ENCODE results near the gene WDR36.

- TF ChIP-seq IKZF1 (conservative IDR thresholded peaks at IDR 0.05) (no peak), CTCF (IDR thresholded peaks at IDR 0.05 in 2 of 3, conservative IDR thresholded peaks at IDR 0.05 in 1 of 3; ENCODE audit: control insufficient read depth in 2 of 3, extremely low read depth in 1 of 3, insufficient read depth in 1 of 3, low read depth in 3 of 3, low read length in 3 of 3) (no peak), MXI1 (IDR thresholded peaks at IDR 0.05; ENCODE audit: low read depth, low read length) (no peak), ESRRA (IDR thresholded peaks at IDR 0.05; ENCODE audit: low read length) (no peak), BACH1 (IDR thresholded peaks at IDR 0.05; ENCODE audit: borderline replicate concordance) (no peak), MAX (IDR thresholded peaks at IDR 0.05; ENCODE audit: low read depth, low read length) (no peak), JUNB (IDR thresholded peaks at IDR 0.05) (no peak), SP1 (IDR thresholded peaks at IDR 0.05; ENCODE audit: low read depth, low read length) (no peak), GABPA (IDR thresholded peaks at IDR 0.05; ENCODE audit: low read depth) (no peak), POLR2A (IDR thresholded peaks at IDR 0.05; ENCODE audit: low read depth, low read length) (no peak), ATF3 (IDR thresholded peaks at IDR 0.05; ENCODE audit: borderline replicate concordance, extremely low read depth, low read depth, low read length) (no peak), SREBF2 (IDR thresholded peaks at IDR 0.05; ENCODE audit: low read length) (no peak), RAD21 (IDR thresholded peaks at IDR 0.05; ENCODE audit: insufficient read depth, low read depth, low read length) (no peak), HCFC1 (IDR thresholded peaks at IDR 0.05; ENCODE audit: low read length) (no peak)
Measured at GRCh38 chr5:111119221-111119620, 27.1 kb downstream of the WDR36 start.

Data from GM12878 (cell line).